PFSK-1 (cell line): ENCODE data around the gene ZNF777.

Experiments used
- REST ChIP-seq, 2 experiments: IDR thresholded peaks; 2 replicates each; pipeline versions ENCODE4 v1.6.1 to v1.8.0; 2011 to 2012; ENCODE audit warnings: low read depth in 2 of 2, low read length in 2 of 2, control low read depth in 1 of 2, inconsistent platforms in 1 of 2, mild to moderate bottlenecking in 1 of 2, moderate library complexity in 1 of 2; ENCODE audit not compliant: insufficient read depth in 1 of 2
- SIN3A ChIP-seq: IDR thresholded peaks from 2 replicates; pipeline ENCODE4 v1.6.1; 2012; ENCODE audit warnings: mild to moderate bottlenecking, low read length, moderate library complexity, borderline replicate concordance; ENCODE audit not compliant: insufficient read depth
- TAF1 ChIP-seq: IDR thresholded peaks from 2 replicates; pipeline ENCODE4 v1.6.1; 2012; ENCODE audit warnings: low read length, control low read depth, borderline replicate concordance; ENCODE audit not compliant: insufficient read depth

GRCh38 chr7:149462101-149462520 lies 1.2 kb upstream of the ZNF777 start:
- no peak for TF ChIP-seq SIN3A
- TF ChIP-seq TAF1 = no peak
- TF ChIP-seq REST (IDR thresholded peaks at IDR 0.05; ENCODE audit: insufficient read depth in 1 of 2, low read depth in 2 of 2, low read length in 2 of 2) = no peak
